NT2/D1 (cell line): Measurements from ENCODE around the gene F5.
A peak's percentile ranks its signal among the peaks of the same experiment; 100 is the strongest.

ENCODE experiments used
- DNase-seq: peaks from one replicate; pipeline ENCODE4 v3.0.0-alpha.2; 2011; ENCODE audit warnings: low read depth, low spot score
- H3K27me3 ChIP-seq: 2 replicates; pipeline ENCODE4 v1.6.0; 2011; ENCODE audit warnings: mild to moderate bottlenecking; ENCODE audit not compliant: insufficient read length, insufficient read depth
- H3K36me3 ChIP-seq: 2 replicates; pipeline ENCODE4 v1.6.1; 2011; ENCODE audit warnings: mild to moderate bottlenecking, low read length, mixed read lengths; ENCODE audit not compliant: insufficient read depth, insufficient read length
- H3K4me1 ChIP-seq: 2 replicates; pipeline ENCODE4 v1.5.1; 2011; ENCODE audit not compliant: insufficient read depth, insufficient read length
- H3K4me3 ChIP-seq: 2 replicates; pipeline ENCODE4 v1.5.1; 2011; ENCODE audit warnings: low read depth; ENCODE audit not compliant: insufficient read length
- H3K9ac ChIP-seq: 2 replicates; pipeline ENCODE4 v1.6.0; 2011; ENCODE audit warnings: low read depth; ENCODE audit not compliant: insufficient read length
- H3K9me3 ChIP-seq: 2 replicates; pipeline ENCODE4 v1.5.1; 2011; ENCODE audit warnings: mild to moderate bottlenecking, low read length; ENCODE audit not compliant: insufficient read depth
- SUZ12 ChIP-seq: IDR thresholded peaks from 2 replicates; pipeline ENCODE4 v1.6.1; 2011; ENCODE audit not compliant: insufficient read length, insufficient read depth; ENCODE audit errors: extremely low read depth
- YY1 ChIP-seq: IDR thresholded peaks from 2 replicates; pipeline ENCODE4 v1.6.1; 2011; ENCODE audit not compliant: insufficient read length, insufficient read depth
- ZNF274 ChIP-seq: IDR thresholded peaks from 2 replicates; pipeline ENCODE4 v1.6.1; 2011; ENCODE audit warnings: mild to moderate bottlenecking, low read depth, low read length

The F5 gene

DNA sequence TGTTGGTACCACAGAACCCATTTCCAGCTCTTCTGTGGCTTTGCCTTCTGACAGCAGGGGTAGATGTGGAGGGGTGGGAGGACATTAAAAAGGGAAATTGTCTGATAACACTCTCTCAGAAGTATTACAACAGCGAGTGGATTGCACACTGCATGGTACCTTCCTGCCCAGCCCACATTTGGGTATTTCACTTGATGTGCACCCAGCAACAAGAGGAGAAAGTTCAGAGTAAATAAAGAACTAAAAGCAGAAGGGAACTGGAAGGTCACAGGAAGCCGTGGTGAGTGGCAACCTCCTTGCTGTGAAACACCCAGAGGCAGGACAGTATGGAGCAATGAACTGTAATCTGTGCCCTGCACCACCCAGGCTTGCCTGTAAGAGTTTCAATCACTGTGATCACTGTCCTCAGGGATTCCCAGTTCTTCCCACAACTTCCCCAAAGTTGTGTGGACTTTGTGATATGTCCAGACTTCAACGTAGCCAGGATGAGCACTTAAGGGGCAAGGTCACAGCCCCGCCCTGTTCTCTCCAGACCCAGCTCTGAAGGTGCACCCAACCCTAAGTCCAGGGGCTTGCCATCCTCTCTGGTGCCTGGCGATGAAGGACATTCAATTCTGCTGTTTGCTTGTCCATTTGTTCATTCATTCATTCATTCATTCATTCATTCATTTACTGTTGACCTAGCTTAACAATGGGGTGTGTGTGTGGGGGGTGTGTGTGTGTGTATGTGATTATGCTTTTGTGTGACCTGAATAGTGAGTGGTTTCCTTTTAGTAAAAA is 18.7 kb upstream of the F5 start:
- TF ChIP-seq SUZ12 (no peak), YY1 (no peak), ZNF274 (no peak)
- no peaks in the 10 kb centered on the region for H3K9me3 ChIP-seq
- no peak overlapping the region for H3K9ac ChIP-seq
- no peaks in the 10 kb centered on the region for H3K4me1 ChIP-seq
- no peaks in the 10 kb centered on the region for H3K36me3 ChIP-seq
- DNase-seq = no peak
- H3K27me3 ChIP-seq = no peaks in the 10 kb centered on the region
- H3K4me3 ChIP-seq = no peak overlapping the region

DNA sequence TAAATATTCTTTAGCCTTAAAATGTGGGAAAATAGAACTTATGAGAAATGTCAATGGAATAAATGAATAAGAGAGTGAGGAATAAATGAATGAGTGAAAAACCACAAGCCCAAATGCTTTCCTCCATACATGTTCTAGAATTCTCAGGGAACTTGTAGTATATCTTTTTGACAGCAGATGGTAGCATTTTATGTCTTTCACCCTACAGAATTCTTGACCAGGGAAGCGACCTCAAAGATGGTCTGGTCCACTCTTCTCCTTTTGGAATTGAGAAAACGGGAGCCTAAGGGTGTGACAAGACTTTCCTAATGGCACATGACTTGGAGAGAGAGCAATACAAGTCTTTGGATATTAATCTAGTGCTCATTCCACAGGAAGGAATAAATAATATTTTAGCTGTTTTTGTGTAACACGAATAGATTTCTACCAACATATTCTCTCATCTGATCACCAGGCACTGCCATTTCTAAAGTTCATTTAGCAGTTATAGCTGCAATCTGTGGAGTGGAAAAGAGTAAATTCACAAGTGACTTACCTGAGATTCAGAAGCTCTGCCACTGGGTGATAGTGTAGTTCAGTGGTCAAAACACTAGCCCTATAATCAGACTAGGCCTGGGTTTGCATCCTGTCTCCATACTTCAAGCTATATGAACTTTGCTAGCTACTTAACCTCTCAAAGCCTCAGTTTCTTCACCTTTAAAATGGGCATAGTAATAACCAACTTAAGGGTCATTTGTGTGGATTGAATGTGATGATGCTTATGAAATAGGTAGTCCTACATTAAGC is 15.0 kb upstream of the F5 start:
- Histone ChIP-seq H3K9me3 (no peaks in the 10 kb centered on the region), H3K4me1 (no peaks in the 10 kb centered on the region), H3K36me3 (no peaks in the 10 kb centered on the region), H3K27me3 (no peaks in the 10 kb centered on the region), H3K9ac (no peak overlapping the region), H3K4me3 (no peak overlapping the region)
- no peak for TF ChIP-seq YY1
- no peak for TF ChIP-seq SUZ12
- TF ChIP-seq ZNF274 = no peak
- DNase-seq = peak; percentile 27

DNA sequence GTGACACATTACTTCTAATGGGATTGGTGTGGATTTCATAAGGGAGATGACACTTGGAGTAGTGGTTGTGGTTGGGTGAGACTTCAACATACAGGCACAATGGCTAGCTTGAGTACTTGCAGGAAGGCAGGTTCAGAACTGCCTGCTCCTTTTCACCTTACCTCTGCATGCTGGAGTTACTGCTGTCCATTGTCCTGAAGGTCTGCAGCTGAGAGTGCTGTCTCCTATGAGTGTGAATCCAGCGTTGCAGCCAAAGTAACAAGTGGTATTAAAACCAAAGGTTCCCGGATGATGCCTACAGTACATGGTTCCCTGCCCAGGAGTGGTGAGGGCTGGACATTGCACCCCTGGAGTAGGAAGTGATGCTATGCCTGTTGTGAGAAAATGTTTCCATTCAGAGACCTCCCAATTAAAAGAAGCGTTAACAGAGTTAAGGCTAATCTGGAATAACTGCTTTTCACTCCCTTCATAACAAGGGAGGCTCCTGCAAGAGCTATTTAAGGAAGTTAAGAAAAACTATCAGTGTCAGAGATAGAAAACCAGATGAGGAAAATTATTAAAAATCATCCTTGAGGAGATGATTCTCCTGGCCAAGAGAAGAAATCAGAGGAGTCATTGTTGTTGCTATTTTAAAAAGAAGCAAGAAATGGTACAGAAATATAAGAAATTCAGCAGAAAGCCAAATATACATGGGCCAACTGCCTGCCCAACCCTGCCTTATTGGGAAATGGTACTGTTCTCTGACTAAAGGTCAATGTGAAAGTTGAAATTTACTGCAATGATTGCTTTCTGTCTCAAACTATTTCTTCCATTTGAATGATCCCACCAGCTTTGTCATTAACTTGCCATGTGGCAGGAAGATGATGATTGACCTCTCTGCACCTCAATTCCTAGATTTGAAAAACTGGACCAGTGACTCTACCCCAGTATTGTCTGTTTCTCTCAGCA is 9.8 kb upstream of the F5 start:
- DNase-seq = peak; percentile 43
- no peak overlapping the region for H3K9ac ChIP-seq
- TF ChIP-seq ZNF274 = no peak
- TF ChIP-seq YY1 = no peak
- no peak for TF ChIP-seq SUZ12

DNA sequence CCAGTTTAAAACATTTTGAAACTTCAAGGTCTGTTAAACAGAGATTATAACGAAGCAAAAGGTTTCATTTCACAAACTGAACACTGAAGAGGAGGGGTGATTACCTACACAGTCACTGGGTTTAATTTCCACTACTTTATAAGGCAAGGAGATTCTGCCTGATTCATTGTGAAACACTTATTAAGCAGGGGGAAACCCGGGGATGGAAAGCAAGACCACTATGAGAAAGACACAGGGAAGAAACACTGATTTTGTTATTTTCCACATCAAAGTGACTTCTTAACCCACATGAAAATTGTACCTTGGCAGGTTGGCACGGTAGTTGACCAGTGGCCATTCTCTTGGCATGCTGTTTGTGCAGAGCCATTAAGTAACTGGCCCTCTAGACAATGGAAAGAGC is 8.1 kb upstream of the F5 start:
- Histone ChIP-seq H3K36me3 (no peaks in the 10 kb centered on the region), H3K27me3 (no peaks in the 10 kb centered on the region), H3K4me1 (no peaks in the 10 kb centered on the region), H3K4me3 (no peak overlapping the region), H3K9ac (no peak overlapping the region), H3K9me3 (no peaks in the 10 kb centered on the region)
- TF ChIP-seq ZNF274 = no peak
- no peak for TF ChIP-seq YY1
- TF ChIP-seq SUZ12 = no peak
- no peak for DNase-seq

More for the DNA sequence above, 9.8 kb upstream of the F5 start:
- no peaks in the 10 kb centered on the region for H3K36me3 ChIP-seq
- H3K4me1 ChIP-seq = no peaks in the 10 kb centered on the region
- no peaks in the 10 kb centered on the region for H3K27me3 ChIP-seq
- H3K4me3 ChIP-seq = no peak overlapping the region
- no peaks in the 10 kb centered on the region for H3K9me3 ChIP-seq

DNA sequence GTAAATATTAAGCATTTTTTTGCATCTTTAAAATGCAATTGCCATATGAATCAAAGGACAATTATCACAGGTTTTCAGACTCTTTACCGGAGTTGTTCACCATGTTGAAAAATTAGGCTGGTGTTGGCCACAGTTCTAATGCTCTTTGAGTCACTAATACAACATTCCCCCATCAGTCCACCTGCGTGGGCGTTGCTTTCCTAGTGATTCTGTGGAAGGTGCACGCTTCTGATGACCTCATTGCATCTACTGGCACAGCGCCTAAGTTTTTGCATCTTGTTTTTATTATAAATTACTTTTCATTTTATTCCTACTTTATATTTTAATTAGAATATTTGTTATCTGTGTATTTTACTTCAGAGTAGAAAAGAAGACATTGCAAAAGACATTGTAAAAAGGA is 4.7 kb upstream of the F5 start:
- Histone ChIP-seq H3K36me3 (no peaks in the 10 kb centered on the region), H3K9me3 (no peaks in the 10 kb centered on the region), H3K27me3 (peaks cover 3% of the 10 kb centered on the region), H3K9ac (no peak overlapping the region), H3K4me1 (peaks cover 2% of the 10 kb centered on the region), H3K4me3 (no peak overlapping the region)
- TF ChIP-seq SUZ12 = no peak
- TF ChIP-seq YY1 = no peak
- no peak for TF ChIP-seq ZNF274
- no peak for DNase-seq

DNA sequence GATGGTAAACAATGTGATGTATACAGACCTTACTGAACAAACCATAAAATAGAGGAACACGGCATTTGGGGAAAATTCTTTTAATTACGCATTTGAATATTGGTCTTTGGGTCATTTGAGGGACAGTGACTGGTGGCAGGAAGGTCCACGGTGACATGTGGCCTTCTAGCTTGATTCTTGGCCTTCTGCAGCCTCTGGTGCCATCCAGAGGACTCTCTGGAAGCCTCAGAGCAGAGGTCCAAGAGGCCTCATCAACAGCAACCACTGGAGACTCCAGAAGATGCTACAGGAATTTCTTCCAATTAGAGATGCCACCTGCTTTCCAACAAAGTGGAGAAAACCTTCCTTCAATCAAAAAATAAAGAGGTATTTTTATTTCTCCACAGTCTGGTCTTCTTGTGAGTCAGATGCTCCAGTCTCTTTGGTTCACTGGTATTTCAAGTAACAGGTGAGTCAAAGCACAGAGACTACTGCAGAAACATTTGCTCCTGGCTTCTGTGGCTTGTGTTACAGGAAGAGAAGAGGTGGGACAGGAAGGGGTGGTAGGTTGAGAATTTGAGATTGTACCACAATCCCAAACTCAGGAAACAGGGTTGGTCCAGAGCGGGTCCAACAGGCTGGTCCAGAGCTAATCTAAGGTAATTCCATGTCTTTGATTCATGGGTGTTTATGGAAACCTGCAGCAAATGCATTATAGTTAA is 2.7 kb upstream of the F5 start:
- no peak overlapping the region for H3K4me3 ChIP-seq
- peaks cover 13% of the 10 kb centered on the region for H3K27me3 ChIP-seq
- H3K36me3 ChIP-seq = no peaks in the 10 kb centered on the region
- peaks cover 2% of the 10 kb centered on the region for H3K4me1 ChIP-seq
- no peak for TF ChIP-seq ZNF274
- TF ChIP-seq YY1 = no peak
- no peak for TF ChIP-seq SUZ12
- H3K9ac ChIP-seq = no peak overlapping the region
- DNase-seq = no peak
- H3K9me3 ChIP-seq = no peaks in the 10 kb centered on the region
